Hematopoietic multipotent progenitor cell (in vitro differentiated cells): ENCODE measurements around the gene DCDC2B. TPM values are rescaled to one million over a fixed set of nuclear protein-coding genes. Genes with fewer than 3 reads are reported as not detected.
A peak's percentile ranks its signal among the peaks of the same experiment; 100 is the strongest.

Source experiments
- DNase-seq, 3 donors: peaks; one replicate each; pipeline ENCODE4 v3.0.0-alpha.2; 2011 to 2015; ENCODE audit warnings: low read depth in 2 of 3, low spot score in 2 of 3
- total RNA-seq: library from RNA; depleted of rRNA; stranded (reverse); fragments of >200 nt; gene quantifications from one replicate; pipeline ENCODE4 v1.2.3, GENCODE V29; 2012

DCDC2B gene
- total RNA-seq, 1 donor = under 0.01 TPM

- peak; percentile 72 to 97 (median 95) for DNase-seq
Measured at GRCh38 chr1:32221980-32222755, 13.3 kb downstream of the DCDC2B start, which contains the start of the genes EIF3I and TMEM234. Gene EIF3I, plus strand, starts transcription at chr1:32222407. Its CDS starts 35 bp downstream, at chr1:32222442. Gene TMEM234, minus strand, starts transcription at chr1:32222353. Its CDS starts 31 bp downstream, at chr1:32222322.

GRCh38 chr1:32223683-32224082, 14.8 kb downstream of the DCDC2B start:
- DNase-seq = no peak

GRCh38 chr1:32224285-32224684, 15.4 kb downstream of the DCDC2B start:
- no peak for DNase-seq

- DNase-seq = no peak
Measured at GRCh38 chr1:32228771-32229170, 19.9 kb downstream of the DCDC2B start.

- no peak for DNase-seq
Measured at GRCh38 chr1:32231843-32232432, 23.0 kb downstream of the DCDC2B start.

GRCh38 chr1:32232558-32233304, 23.8 kb downstream of the DCDC2B start:
- DNase-seq = no peak

GRCh38 chr1:32234792-32235191, 25.9 kb downstream of the DCDC2B start:
- DNase-seq = no peak

GRCh38 chr1:32239337-32239736, 30.4 kb downstream of the DCDC2B start:
- no peak for DNase-seq

- DNase-seq = no peak
Measured at GRCh38 chr1:32239790-32240139, 30.9 kb downstream of the DCDC2B start.

GRCh38 chr1:32240140-32240951, 31.5 kb downstream of the DCDC2B start:
- peak in 1 of 3 donors; percentile 42 for DNase-seq

GRCh38 chr1:32241001-32241763, 32.3 kb downstream of the DCDC2B start:
- DNase-seq = peak in 2 of 3 donors; percentile 60 to 76

GRCh38 chr1:32242341-32242851, 33.5 kb downstream of the DCDC2B start:
- no peak for DNase-seq

- DNase-seq = no peak
Measured at GRCh38 chr1:32246888-32247273, 38.0 kb downstream of the DCDC2B start, which contains the start of gene FAM167B. Gene FAM167B, plus strand, starts transcription at chr1:32247222. Its CDS starts 200 bp downstream, at chr1:32247422.

GRCh38 chr1:32247452-32247851, 38.6 kb downstream of the DCDC2B start:
- no peak for DNase-seq

GRCh38 chr1:32247983-32248889, 39.3 kb downstream of the DCDC2B start:
- DNase-seq = peak in 2 of 3 donors; percentile 59 to 61

GRCh38 chr1:32249831-32250525, 41.1 kb downstream of the DCDC2B start:
- DNase-seq = peak; percentile 71 to 90 (median 84)

- peak in 1 of 3 donors; percentile 32 for DNase-seq
Measured at GRCh38 chr1:32250893-32251716, 42.2 kb downstream of the DCDC2B start, which contains the start of gene LCK. Gene LCK, plus strand, starts transcription at chr1:32251265. Its CDS starts 23,065 bp downstream, at chr1:32274330.
